Measurements from ENCODE around the gene INCENP.

- TF ChIP-seq, protein P1, sequence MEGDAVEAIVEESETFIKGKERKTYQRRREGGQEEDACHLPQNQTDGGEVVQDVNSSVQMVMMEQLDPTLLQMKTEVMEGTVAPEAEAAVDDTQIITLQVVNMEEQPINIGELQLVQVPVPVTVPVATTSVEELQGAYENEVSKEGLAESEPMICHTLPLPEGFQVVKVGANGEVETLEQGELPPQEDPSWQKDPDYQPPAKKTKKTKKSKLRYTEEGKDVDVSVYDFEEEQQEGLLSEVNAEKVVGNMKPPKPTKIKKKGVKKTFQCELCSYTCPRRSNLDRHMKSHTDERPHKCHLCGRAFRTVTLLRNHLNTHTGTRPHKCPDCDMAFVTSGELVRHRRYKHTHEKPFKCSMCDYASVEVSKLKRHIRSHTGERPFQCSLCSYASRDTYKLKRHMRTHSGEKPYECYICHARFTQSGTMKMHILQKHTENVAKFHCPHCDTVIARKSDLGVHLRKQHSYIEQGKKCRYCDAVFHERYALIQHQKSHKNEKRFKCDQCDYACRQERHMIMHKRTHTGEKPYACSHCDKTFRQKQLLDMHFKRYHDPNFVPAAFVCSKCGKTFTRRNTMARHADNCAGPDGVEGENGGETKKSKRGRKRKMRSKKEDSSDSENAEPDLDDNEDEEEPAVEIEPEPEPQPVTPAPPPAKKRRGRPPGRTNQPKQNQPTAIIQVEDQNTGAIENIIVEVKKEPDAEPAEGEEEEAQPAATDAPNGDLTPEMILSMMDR (IDR thresholded peaks at IDR 0.05; ENCODE audit: borderline replicate concordance, extremely low read depth, low read length, poor library complexity, severe bottlenecking): no peak
- TF ChIP-seq EZH2 (IDR thresholded peaks at IDR 0.05; ENCODE audit: borderline replicate concordance, low read depth, low read length, severe bottlenecking): no peak
Observed at GRCh38 chr11:62176766-62177165, 53.0 kb downstream of the INCENP start.
